Measurements from ENCODE around the gene FCHSD2. TPM values are rescaled to one million over a fixed set of nuclear protein-coding genes. Genes with fewer than 3 reads are reported as not detected.

Gene FCHSD2
- total and polyA plus RNA-seq, 2 of the 8 experiments (the other 6 are each of a cell fraction or from before 2014, with no cell fraction given), result 4.1 to 7.8 TPM

DNA sequence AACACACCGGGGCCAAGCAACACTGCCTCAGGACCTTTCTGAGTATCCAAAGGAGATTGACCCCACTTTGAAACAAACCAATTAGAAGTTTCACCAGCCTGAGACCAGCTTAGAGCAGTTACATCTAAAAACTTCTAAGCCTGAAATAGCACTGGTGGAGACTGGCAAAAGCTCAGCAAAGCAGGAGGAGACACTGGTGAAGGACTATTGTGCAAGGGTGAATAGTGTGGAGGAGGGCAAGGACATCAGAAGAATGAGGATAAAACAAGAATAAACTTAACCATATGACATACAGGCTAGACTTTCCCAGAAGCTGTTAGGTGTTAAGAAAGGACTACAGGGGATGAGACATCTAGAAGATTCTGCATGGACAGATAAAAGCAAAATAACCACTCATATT, 152.4 kb downstream of the FCHSD2 start:
- H2BK12ac ChIP-seq (ENCODE audit: low read depth, low read length), result no peak overlapping the region
- H3K18ac ChIP-seq (ENCODE audit: extremely low read depth, low read length), result no peak overlapping the region
- FAIRE-seq, result no peak
- no peaks in the 10 kb centered on the region for H3K9me3 ChIP-seq (ENCODE audit: insufficient read depth in 2 of 2, low read depth in 1 of 2, low read length in 1 of 2)
- H2BK5ac ChIP-seq (ENCODE audit: low read depth, low read length), result no peak overlapping the region
- no peaks in the 10 kb centered on the region for H3K4me1 ChIP-seq (replicated peaks in 1 of 4; ENCODE audit: control insufficient read depth in 3 of 4, insufficient read depth in 4 of 4, low read length in 3 of 4)
- ChIA-PET CTCF (ENCODE audit: partially characterized antibody) (interaction anchor here (1.4 kb wide), 1 partner anchor 188 kb away, joined by 3 read pairs; no protein-coding TSS in a partner anchor), POLR2A (ENCODE audit: partially characterized antibody) (no interaction called here)
- DNase-seq (ENCODE audit: low read depth in 1 of 2, low spot score in 2 of 2), result no peak
- no peaks in the 10 kb centered on the region for H3K23me2 ChIP-seq (ENCODE audit: low read depth, low read length)
- H3K4me2 ChIP-seq (ENCODE audit: insufficient read depth in 1 of 2, low read depth in 2 of 2, low read length in 2 of 2), result no peak overlapping the region
- H3K27me3 ChIP-seq (replicated peaks in 1 of 4; ENCODE audit: control insufficient read depth in 3 of 4, extremely low read depth in 1 of 4, insufficient read depth in 3 of 4, low read length in 3 of 4), result no peaks in the 10 kb centered on the region
- WGBS, 2 experiments (ENCODE audit: extremely low coverage in 1 of 2, insufficient coverage in 1 of 2, insufficient read length in 1 of 2, insufficient replicate concordance in 2 of 2, low coverage in 1 of 2, low lambda C conversion rate in 2 of 2, missing lambda C conversion rate in 1 of 2), result 45% methylated on average over 1 of the region's 1 CpG; no CpG with 5 or more reads in 1 of the 2 experiments
- H3K56ac ChIP-seq (replicated peaks; ENCODE audit: insufficient read length, low read depth, low read length), result no peak overlapping the region
- no peak overlapping the region for H3K14ac ChIP-seq (ENCODE audit: insufficient read length)
- H2BK120ac ChIP-seq (replicated peaks; ENCODE audit: low read depth, low read length), result no peak overlapping the region
- no peaks in the 10 kb centered on the region for H3K79me2 ChIP-seq (ENCODE audit: control insufficient read depth in 1 of 2, insufficient read depth in 2 of 2, low read length in 2 of 2)
- H3K79me1 ChIP-seq (ENCODE audit: low read depth, low read length), result no peaks in the 10 kb centered on the region
- no peak overlapping the region for H3K4me3 ChIP-seq (ENCODE audit: extremely low read depth in 1 of 4, insufficient read depth in 2 of 4, low read depth in 3 of 4, low read length in 4 of 4)
- no peak overlapping the region for H4K8ac ChIP-seq (ENCODE audit: extremely low read depth, insufficient read depth, low read length)
- no peak overlapping the region for H3K27ac ChIP-seq (ENCODE audit: low read depth, low read length)
- no peak overlapping the region for H4K91ac ChIP-seq (replicated peaks; ENCODE audit: insufficient read length, low read length)
- H3K4ac ChIP-seq (replicated peaks; ENCODE audit: insufficient read length, low read depth, low read length), result no peak overlapping the region
- no peak overlapping the region for H2BK15ac ChIP-seq (ENCODE audit: low read length)
- H3K23ac ChIP-seq (ENCODE audit: insufficient read length), result no peak overlapping the region
- H4K5ac ChIP-seq (ENCODE audit: insufficient read length, low read depth, low read length), result no peak overlapping the region
- no peaks in the 10 kb centered on the region for H4K20me1 ChIP-seq (replicated peaks in 1 of 2; ENCODE audit: control insufficient read depth in 1 of 2, insufficient read depth in 2 of 2, low read length in 2 of 2)
- no peak overlapping the region for H2BK20ac ChIP-seq (ENCODE audit: low read length)
- no peak overlapping the region for H2AK5ac ChIP-seq (ENCODE audit: low read depth, low read length)
- H2AFZ ChIP-seq (ENCODE audit: low read length), result no peak overlapping the region
- H3K36me3 ChIP-seq (ENCODE audit: control insufficient read depth in 2 of 4, insufficient read depth in 4 of 4, low read length in 3 of 4), result no peaks in the 10 kb centered on the region
- H3K9ac ChIP-seq (replicated peaks in 1 of 4; ENCODE audit: extremely low read depth in 1 of 4, low read depth in 3 of 4, low read length in 3 of 4), result no peak overlapping the region
- TF ChIP-seq POU5F1 (IDR thresholded peaks at IDR 0.05; ENCODE audit: low read depth, low read length) (no peak), HDAC2 (IDR thresholded peaks at IDR 0.05; ENCODE audit: borderline replicate concordance in 1 of 2, low read depth in 2 of 2, low read length in 2 of 2) (no peak), CTCF (IDR thresholded peaks at IDR 0.05; ENCODE audit: control extremely low read depth in 1 of 3, insufficient read depth in 1 of 3, low read depth in 1 of 3, low read length in 3 of 3) (no peak), SIN3A (conservative IDR thresholded peaks at IDR 0.05 in 1 of 2, IDR thresholded peaks at IDR 0.05 in 1 of 2; ENCODE audit: low read depth in 1 of 2, low read length in 2 of 2) (no peak), RXRA (IDR thresholded peaks at IDR 0.05; ENCODE audit: insufficient read depth, low read depth, low read length) (no peak), KDM1A (IDR thresholded peaks at IDR 0.05; ENCODE audit: borderline replicate concordance, low read length) (no peak), ZNF274 (IDR thresholded peaks at IDR 0.05; ENCODE audit: borderline replicate concordance, extremely low read depth, low read length) (no peak), TCF12 (IDR thresholded peaks at IDR 0.05; ENCODE audit: low read depth, low read length) (no peak), SUZ12 (IDR thresholded peaks at IDR 0.05; ENCODE audit: low read length) (no peak), CTBP2 (IDR thresholded peaks at IDR 0.05; ENCODE audit: borderline replicate concordance, insufficient read depth, insufficient read length, low read length) (no peak), RBBP5 (IDR thresholded peaks at IDR 0.05; ENCODE audit: borderline replicate concordance, low read depth, low read length) (no peak)
